Left colon (tissue), 2 donors: ENCODE data around the gene PLEKHJ1. TPM values are rescaled to one million over a fixed set of nuclear protein-coding genes. Genes with fewer than 3 reads are reported as not detected.
"Not testable (repeated sequence)": the region's sequence is repeated elsewhere in the genome, so short reads cannot be mapped to it uniquely, and the experiment has no call there.

Experiments used
- ATAC-seq: fragments of 200-7000 bp; cut with Tn5 transposase; one replicate; pipeline ENCODE4 v1.9.1; 2020; ENCODE audit warnings: mild to moderate bottlenecking, moderate library complexity
- DNase-seq, 2 donors: peaks; one replicate each; pipeline ENCODE4 v3.0.0-alpha.2; 2020
- intact Hi-C, 2 donors: fragments of 100-400 bp; cut with DNase I in 1 of 2; cut with micrococcal nuclease in 1 of 2; formaldehyde crosslinking; loops; one replicate each; pipeline versions ENCODE4 v1.11.2 to v1.14.0; 2022; cut with DNase I, micrococcal nuclease
- total RNA-seq, 2 donors: library from RNA; stranded (reverse); fragmentation: NEBNext Ultra II Directional; extraction: Animal tissue kit (Norgen Biotek cat#: 25700); gene quantifications; one replicate each; pipeline ENCODE4 v1.2.1, GENCODE V29; 2021
- donor health status: DM: no; HTN: no; CAD: no.
- donor health status: DM: yes; HTN: yes; CAD: no.

Gene PLEKHJ1
- total RNA-seq, 2 donors from 2014 or later, result 198 to 213 TPM

DNA sequence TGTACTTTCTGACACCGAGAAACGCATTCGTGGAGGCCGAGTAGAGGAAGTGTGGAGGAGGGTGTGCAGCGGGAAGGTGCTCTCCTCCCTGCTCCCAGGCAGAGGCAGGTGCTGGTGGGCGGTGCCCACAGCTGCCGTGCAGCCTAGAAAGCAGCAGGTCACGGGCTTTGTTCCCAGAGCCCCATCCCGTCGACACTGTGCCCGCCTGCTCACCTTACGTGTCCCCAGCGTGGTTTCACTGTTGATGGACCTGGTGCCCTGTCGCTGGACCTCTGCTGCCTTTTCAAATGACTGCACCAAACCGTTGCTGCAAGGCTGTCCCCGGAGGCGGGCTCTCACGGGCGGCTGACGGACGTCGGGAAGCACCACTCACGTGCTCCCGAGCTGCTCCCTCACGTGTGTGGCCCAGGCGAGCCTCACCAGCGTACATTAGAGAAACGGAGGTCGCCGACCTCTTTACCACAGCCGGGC, 20.8 kb downstream of the PLEKHJ1 start:
- DNase-seq (no peak), ATAC-seq (no peak)
- intact Hi-C loops, result no loop called here

DNA sequence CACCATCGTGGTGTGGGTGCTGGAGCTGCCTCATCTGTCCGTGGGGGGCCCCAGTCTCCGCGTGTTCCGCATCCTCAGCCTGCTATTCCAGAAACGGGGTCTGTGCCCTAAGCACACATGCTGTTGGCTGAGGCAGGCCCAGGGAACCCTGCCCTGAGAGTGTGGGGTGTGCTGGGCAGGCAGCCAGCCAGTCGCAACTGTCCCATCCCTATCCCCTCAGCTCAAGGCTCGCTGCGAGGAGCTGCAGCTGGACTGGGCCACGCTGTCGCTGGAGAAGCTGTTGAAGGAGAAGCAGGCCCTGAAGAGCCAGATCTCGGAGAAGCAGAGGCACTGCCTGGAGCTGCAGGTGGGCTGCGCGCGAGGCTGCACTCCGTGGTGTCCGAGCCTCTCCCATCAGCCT, 21.9 kb downstream of the PLEKHJ1 start:
- ATAC-seq (no peak), DNase-seq (no peak)
- intact Hi-C loops, result no loop called here

DNA sequence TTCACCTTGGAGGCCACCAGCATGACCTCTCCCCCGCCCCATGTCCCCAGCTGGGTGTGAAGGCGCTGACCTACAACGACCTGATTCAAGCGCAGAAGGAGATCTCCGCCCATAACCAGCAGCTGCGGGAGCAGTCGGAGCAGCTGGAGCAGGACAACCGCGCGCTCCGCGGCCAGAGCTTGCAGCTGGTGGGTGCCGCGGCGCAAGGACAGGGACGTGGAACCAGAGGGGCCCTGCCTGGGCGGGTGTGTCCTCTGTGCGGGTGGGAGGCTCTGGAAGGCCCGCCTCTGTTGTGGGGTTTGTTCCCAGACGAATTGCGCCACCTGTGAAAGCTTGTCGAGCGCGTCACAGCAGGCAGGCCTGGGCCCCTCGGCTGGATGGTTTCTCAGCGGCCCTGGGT, 22.3 kb downstream of the PLEKHJ1 start:
- intact Hi-C loops, result no loop called here
- ATAC-seq (peak; percentile 37), DNase-seq (no peak)

DNA sequence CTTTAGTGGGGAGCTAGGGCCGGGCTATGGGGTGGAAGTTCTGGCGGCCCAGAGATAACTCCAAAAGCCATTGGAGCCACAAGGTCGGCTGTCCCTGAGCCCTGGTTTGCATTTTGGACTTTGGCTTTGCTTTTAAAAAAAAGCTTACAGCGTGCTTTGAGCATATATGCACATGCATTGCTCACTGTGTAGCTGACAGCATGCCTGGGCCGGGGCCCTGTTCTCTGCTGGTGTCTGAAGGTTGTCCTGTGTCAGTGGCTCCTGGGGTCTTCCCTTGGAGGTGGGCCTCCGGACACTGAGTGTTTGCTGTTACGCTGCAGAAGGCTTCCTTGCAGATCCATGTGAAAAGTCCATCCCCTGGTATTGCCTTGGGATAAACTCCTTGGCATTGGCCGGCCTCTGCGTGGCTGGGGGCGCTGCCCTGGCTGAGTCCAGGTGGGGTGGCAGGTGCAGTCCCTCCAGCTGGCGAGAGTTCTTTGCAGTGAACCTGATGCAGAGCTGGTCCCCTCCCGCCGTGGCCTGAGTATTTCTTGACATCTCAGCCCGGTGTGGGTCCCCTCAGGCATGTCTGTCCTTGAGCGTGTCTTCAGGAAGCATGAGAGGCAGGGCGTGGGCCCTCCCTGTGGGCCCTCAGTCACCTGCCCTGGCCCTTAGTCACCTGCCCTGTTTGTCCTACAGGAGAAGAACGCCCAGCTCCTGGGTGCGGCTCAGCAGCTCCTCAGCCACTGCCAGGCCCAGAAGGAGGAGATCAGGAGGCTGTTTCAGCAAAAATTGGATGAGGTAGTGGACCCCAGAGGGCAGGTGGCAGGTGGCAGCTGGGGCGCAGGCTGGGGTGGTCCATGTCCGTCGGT, 23.0 kb downstream of the PLEKHJ1 start:
- ATAC-seq (peak; percentile 92), DNase-seq (peak; percentile 84 to 90)

DNA sequence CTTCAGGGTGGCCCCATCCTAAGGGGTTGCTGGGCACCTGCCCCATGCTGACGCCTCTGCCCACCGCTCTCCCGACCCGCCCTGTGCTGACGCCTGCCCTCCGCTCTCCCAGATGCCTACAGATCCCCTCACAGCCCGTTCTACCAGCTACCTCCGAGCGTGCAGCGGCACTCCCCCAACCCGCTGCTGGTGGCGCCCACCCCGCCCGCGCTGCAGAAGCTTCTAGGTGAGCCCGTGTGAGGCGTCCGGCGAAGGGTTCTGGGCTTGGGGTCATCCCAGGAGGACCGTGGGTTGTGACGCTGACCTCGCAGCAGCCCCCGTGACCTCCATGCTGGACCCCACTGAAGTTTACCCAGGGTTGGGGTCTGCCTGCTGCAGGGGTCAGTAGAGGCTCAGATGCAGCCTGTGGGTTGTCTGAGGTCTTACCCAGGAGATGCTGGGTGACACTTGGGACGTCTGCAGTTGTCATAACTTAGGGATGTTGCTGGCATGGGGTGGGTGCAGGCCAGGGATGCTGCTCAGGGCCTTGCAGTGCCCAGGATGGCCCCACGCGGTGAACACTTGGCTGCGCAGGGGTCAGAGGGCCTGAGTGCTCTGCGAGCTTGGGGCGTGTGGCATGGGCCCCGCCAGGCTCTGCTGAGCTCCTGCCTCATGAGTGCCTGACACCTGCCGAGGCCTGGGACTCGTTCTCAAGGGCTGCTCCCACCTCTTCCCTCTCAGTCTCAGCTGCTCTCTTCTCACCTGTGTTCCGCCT, 25.0 kb downstream of the PLEKHJ1 start:
- ATAC-seq (no peak), DNase-seq (no peak)
- intact Hi-C loops, result no loop called here

More for the DNA sequence above, 23.0 kb downstream of the PLEKHJ1 start:
- intact Hi-C loops, result no loop called here

DNA sequence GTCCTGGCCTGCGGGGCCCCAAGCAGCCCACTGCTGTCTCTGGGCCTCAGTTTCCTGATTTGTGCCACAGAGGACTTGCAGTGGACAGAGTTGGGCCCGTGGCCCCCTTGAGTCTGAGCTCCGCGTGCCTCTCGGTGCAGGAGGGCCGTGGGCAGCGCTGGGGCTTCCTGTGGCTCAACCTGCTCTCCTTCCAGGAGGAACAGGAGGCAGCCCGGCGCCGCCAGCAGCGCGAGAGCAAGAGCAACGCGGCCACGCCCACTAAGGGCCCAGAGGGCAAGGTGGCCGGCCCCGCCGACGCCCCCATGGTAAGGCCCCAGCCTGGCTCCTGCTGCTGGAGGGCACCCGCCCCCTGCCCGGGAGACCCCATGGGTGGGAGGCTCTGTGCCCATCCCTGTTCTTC, 25.9 kb downstream of the PLEKHJ1 start:
- intact Hi-C loops, result no loop called here

DNA sequence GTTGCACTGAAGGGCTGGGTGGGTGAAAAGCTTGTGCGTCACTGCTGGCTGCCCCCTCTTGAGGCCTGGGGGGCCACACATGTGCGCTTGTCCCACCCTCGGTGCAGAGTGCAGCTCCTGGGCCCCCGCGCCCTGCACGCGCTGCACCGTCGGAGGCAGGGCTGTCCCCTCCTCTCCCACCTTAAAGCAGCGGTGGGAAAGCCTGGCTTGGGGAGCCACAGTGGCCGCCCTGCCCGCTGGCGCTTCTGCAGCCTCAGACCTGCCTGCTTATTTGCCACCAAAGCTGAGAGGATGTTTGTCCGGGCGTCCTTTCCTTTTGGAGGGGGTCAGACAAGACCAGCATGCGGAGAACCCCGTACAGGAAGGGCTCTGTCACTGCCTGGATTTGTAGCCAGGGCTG, 26.7 kb downstream of the PLEKHJ1 start:
- ATAC-seq (no peak), DNase-seq (no peak)
- intact Hi-C loops, result no loop called here

More for the DNA sequence above, 25.9 kb downstream of the PLEKHJ1 start:
- ATAC-seq (no peak), DNase-seq (no peak)

DNA sequence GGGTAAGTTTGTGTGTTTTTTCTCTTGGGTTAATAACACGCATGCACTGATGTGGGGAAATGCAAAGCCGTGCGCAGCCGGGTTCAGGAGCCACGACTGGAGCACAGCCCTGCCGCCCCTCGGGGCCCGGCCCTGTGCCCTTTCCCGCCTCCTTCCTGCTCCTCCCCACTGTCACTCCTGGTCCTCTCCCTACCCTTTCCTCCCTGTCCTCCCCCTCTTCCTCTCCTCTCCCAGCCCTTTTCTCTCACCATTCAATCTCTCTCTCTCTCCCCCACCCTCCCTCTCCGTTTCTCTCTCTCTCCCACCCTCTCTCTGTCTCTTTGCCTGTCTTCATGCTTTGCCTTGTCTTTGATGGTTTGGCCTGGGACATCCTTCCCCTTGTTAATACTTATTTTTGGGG, 27.2 kb downstream of the PLEKHJ1 start:
- no peak for ATAC-seq
- DNase-seq, result no peak
- intact Hi-C loops, result no loop called here

DNA sequence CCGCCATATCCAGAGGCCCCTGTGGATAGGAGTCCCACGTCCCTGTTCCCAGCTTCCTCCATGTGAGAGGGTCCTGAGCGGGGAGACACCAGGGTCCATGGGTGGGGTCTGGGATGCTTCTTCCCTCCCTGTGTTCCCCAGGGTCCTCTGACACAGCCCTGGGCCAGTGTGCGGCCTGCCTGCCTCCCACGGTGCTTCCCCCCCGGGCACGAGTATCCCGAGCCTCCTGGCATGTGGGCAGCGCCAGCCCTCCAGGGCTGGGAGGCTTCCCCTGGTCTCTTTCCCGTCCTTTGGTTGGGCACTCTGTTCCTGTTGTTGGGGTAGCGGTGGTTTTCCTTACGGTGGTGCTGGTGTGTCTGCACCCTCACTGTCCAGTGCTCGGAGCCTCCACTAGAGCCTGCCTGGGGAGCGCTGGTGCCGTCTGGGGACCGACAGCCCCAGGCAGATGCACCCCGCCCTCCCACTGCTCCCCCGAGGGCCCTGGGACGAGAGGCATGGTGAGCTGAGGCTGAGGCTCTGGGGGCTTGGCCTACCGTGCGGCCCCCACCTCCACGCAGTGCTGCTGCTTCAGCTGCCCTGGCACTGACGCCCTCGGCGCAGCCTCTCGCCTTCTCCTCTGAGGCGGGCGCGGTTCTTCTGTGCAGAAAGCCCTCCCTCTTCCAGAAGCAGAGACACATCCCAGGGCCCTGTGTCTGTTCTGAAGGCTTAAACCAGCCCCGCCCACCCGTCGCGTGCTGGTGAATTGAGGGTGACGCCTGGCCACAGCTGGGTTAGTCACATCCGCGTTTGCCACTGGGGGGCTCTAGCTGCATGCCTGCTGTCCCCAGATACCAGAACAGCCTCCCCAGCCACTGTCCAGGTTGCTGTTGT, 27.9 kb downstream of the PLEKHJ1 start:
- ATAC-seq (peak; percentile 38), DNase-seq (peak; percentile 64 to 85)
- intact Hi-C loops, result no loop called here

DNA sequence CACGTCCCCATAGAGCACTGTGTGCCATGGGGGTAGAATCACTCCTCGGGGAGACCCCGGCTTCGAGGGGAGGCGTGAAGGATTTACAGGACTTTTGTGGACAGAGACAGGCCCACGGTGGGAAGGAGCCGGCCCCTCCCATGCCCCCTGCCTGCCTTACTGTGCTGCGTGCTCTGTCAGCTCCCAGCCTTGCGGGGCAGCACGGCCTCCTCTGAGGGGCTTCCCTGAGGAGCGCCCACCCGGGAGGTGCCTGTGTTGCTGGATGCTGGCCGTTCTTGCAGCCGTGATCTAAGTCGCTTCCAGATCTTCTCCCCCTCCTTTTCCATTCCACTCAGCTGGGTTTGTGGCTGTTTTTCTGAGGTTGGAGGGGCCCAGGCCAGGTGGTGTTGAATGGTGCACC, 29.1 kb downstream of the PLEKHJ1 start:
- ATAC-seq (no peak), DNase-seq (no peak)
- intact Hi-C loops, result no loop called here

DNA sequence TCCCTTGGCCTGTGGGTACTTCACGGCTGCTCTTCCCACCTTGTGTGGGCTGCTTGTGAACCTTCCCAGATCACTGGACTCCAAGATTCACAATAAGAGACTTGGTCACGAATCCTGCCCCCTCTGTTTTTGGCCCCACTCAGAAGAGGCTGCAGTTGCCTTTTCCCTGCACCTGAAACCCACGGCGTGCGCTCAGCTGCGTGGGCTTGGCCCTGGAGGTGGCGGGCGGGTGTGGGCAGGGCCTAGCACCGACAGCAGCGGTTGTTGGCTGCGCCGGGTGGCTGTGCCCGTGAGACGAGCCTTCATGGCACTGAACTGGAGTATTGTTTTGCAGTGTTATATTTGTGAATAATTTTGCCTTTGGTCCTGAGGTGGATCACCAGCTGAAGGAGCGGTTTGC, 33.8 kb downstream of the PLEKHJ1 start:
- DNase-seq, result no peak
- ATAC-seq, result no peak
- intact Hi-C loops, result no loop called here

DNA sequence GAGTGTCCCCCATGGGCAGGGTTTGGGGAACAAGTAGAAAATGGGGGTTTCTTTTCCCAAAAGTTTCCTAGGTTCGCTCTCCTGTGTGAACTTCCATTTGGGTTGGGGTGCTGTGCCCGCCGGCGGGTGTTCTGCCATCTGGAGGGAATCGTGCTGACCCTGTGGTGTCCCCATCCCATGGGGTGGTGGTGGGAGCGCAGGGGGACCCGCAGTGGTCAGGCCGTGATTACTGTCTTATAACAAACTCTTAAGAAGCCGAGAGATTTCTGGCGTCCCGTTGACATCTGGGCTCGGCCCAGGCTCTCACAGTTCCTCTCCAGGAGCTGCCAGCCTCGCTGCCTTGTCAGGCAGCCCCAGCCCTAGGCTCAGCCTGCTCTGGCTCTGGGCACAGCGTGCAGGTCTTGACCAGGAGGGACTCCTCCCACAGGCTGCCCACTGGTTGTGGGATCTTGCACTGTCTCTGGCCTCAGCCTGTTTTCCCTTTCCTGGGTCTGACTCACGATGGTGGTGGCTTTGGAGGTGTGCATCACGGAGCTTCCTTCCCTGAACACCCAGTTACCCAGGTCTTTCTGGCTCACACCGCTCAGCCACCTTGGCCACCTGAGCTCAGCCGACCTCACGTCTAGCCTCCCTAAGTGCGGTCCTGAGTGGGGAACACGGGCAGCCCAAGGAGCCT, 34.5 kb downstream of the PLEKHJ1 start:
- intact Hi-C loops, result no loop called here
- DNase-seq, result no peak
- ATAC-seq, result no peak

DNA sequence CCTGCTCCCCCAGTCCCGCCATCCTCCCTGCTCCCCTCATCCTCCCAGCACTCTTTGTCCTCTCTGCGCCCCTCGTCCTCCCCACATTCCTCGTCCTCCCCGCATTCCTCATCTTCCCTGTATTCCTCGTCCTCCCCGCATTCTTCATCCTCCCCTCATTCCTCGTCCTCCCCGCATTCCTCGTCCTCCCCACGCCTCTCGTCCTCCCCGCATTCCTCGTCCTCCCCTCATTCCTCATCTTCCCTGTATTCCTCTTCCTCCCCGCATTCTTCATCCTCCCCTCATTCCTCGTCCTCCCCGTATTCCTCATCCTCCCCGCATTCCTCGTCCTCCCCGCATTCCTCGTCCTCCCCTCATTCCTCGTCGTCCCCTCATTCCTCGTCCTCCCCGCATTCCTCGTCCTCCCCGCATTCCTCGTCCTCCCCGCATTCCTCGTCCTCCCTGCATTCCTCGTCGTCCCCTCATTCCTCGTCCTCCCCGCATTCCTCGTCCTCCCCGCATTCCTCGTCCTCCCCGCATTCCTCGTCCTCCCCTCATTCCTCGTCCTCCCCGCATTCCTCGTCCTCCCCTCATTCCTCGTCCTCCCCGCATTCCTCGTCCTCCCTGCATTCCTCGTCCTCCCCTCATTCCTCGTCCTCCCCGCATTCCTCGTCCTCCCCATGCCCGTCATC, 35.4 kb downstream of the PLEKHJ1 start:
- intact Hi-C loops, DNase-seq, ATAC-seq: not testable (repeated sequence)

DNA sequence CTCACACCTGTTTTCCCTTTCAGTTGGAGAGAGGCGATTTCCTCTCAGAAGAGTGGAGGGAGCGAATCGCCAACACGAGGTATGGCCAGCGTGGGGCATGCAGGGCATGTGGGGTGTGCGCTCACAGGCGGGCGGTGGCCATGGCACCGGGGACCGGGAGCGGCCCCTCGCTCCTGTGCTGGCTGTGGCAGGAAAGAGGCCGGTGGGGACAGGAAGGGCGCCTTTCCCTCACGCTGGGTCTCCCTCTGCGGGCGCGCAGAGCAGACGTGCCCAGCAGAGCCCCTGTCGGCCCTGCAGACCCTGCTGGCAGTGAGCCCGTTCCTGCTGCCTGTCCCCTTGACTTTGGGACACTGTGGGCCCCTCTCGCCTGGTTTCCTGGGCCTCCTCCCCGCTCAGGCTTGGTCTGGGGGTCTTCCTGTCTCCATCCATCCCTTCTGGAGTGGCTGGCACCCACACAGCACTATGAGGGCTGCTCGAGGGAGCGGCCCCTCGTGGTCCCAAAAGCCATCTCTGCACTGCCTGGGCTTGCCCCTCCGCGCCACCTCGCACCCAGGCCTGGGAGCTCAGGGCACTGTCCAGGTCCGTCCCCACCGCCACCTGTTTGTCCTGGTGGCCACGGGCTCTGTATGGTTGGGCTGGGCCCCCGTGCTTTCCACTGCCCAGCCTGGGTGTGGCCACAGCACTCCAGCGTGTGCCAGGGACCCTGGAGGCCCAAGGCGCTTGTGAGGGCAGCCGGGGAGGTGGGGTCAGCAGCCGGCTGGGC, 36.1 kb downstream of the PLEKHJ1 start:
- no peak for ATAC-seq
- DNase-seq, result no peak
- intact Hi-C loops, result no loop called here

DNA sequence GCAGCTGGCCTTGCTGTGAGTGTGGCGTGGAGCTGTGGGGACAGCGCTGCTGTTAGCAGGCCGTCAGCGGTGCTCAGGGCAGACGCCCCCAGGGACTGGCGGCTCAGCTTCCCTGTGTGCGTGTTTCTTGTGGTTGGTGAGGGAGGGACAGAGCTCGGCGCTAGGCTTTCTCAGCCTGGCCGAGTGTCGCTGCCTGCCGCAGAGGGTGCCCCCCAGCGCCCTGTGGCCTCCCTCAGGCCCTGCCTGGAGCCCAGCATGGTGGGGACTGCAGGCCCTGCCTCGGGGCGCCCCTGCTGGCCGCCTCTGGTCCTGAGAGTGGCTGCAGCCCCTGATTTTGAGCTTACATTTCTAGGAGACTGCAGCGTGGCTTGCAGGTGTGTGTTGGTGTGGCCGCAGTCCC, 36.9 kb downstream of the PLEKHJ1 start:
- intact Hi-C loops, result no loop called here
- ATAC-seq (no peak), DNase-seq (no peak)

DNA sequence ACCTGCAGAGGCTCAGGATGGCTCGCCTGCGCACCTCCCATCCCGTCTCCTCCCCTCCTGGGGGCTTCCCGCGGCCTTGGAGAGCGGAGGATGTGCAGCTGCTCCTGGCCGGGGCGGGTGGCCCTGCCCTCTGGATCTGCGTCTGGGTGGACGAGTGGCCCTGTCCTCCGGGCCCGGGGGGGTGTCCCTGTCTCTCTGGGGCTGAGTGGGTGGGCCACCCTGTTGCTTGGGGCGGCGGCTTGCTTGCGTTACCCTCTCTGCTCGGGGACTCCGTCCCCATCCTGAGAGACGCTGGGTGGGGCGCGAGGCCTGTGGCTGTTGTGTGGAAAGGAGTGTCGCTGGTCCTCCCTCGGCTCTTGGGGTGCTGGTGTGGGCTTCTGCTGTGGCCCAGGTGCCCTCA, 37.8 kb downstream of the PLEKHJ1 start:
- ATAC-seq (no peak), DNase-seq (no peak)
- intact Hi-C loops, result no loop called here

DNA sequence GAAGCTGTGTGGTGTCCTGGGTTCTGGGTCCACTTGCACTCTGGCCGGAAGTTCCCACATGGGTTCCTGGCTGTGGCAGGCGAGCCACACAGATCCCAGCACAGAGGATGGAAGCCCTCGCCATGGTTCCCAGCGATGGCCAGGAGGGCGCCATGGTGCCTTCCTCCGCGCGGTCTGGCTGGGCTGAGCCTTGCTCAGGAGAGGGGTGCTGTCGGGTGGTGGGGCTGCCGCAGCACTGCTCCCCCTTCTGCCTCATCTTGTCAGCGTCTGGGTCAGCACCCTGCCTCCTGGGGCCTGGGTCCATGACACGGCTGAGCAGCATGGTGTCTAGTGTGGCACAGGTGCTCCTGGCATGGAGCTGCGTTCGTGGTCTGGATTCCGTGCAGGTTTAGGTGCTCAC, 38.9 kb downstream of the PLEKHJ1 start:
- intact Hi-C loops, result no loop called here
- ATAC-seq (no peak), DNase-seq (no peak)
